Panc1 (cell line): ENCODE data around the gene MRPL14. TPM values are rescaled to one million over a fixed set of nuclear protein-coding genes. Genes with fewer than 3 reads are reported as not detected.

Experiments
- ATAC-seq: fragments of 200-7000 bp; cut with Tn5 transposase; 2 replicates; pipeline ENCODE4 v1.9.1; 2020; ENCODE audit warnings: mild to moderate bottlenecking, moderate library complexity
- BruUV-seq: library from RNA; stranded (reverse); fragments of 400-500 nt; replicated peaks from 2 replicates; lab custom pipeline; 2021; lab: Mats Ljungman, UMichigan
- CTCF ChIA-PET: fragments of 300-600 bp; sonication (Branson Sonifier 250); formaldehyde crosslinking; loops from one replicate; lab custom pipeline; 2022; ENCODE audit warnings: antibody characterized with exemption; lab: Charles Lee
- POLR2A ChIA-PET: fragments of 300-600 bp; sonication (Branson Sonifier 250); formaldehyde crosslinking; loops from one replicate; lab custom pipeline; 2022; ENCODE audit warnings: antibody characterized with exemption; lab: Charles Lee
- DNase-seq: peaks from one replicate; pipeline ENCODE4 v3.0.0-alpha.2; 2010; ENCODE audit warnings: low read depth, low spot score
- H3K27ac ChIP-seq: 2 replicates; pipeline ENCODE4 v1.5.1; 2011; ENCODE audit warnings: mild to moderate bottlenecking, low read length, inconsistent platforms
- H3K27me3 ChIP-seq: fragments of 200-500 bp; sonication (Bioruptor generic); 2 replicates; pipeline ENCODE4 v1.6.0; 2014; ENCODE audit warnings: low read length, inconsistent platforms; ENCODE audit not compliant: control insufficient read depth, insufficient read depth
- H3K36me3 ChIP-seq: fragments of 200-500 bp; sonication (Bioruptor generic); 2 replicates; pipeline ENCODE4 v1.5.1; 2014; ENCODE audit warnings: inconsistent platforms, mild to moderate bottlenecking, low read length, moderate library complexity; ENCODE audit not compliant: control insufficient read depth, insufficient read depth
- H3K4me1 ChIP-seq: 2 replicates; pipeline ENCODE4 v1.5.1; 2011; ENCODE audit warnings: inconsistent platforms, mild to moderate bottlenecking, low read length, moderate library complexity; ENCODE audit not compliant: control insufficient read depth, insufficient read depth
- H3K4me3 ChIP-seq, 2 experiments: 2 replicates each; pipeline ENCODE4 v1.5.1; 2011 to 2012; ENCODE audit warnings: low read depth in 2 of 2, low read length in 2 of 2, mild to moderate bottlenecking in 2 of 2, inconsistent platforms in 1 of 2, moderate library complexity in 1 of 2
- H3K9me3 ChIP-seq: fragments of 200-500 bp; sonication (Bioruptor generic); 2 replicates; pipeline ENCODE4 v1.5.1; 2014; ENCODE audit warnings: low read depth, mild to moderate bottlenecking, inconsistent platforms, low read length, moderate library complexity; ENCODE audit not compliant: control insufficient read depth, insufficient read depth
- POLR2AphosphoS5 ChIP-seq: IDR thresholded peaks from 2 replicates; pipeline ENCODE4 v1.6.1; 2012; ENCODE audit warnings: mild to moderate bottlenecking, low read depth, low read length, moderate library complexity
- SIN3A ChIP-seq: IDR thresholded peaks from 2 replicates; pipeline ENCODE4 v1.6.1; 2012; ENCODE audit warnings: low read depth, mild to moderate bottlenecking, low read length, moderate library complexity, borderline replicate concordance; ENCODE audit not compliant: insufficient read depth
- TCF7L2 ChIP-seq: IDR thresholded peaks from 2 replicates; pipeline ENCODE4 v1.6.1; 2011; ENCODE audit warnings: mild to moderate bottlenecking, low read depth, low read length, inconsistent platforms
- in situ Hi-C: cut with HindIII; loops from 2 replicates; pipeline ENCODE4 v1.10.0; 2016; ENCODE audit warnings: low sequenced_read_pairs, low pct_unique_long_range_greater_than_20kb
- intact Hi-C: fragments of 100-400 bp; cut with micrococcal nuclease; formaldehyde crosslinking; loops from one replicate; pipeline ENCODE4 v1.10.0; 2022; ENCODE audit not compliant: unreplicated experiment
- total RNA-seq: library from RNA; stranded (reverse); gene quantifications from one replicate; pipeline ENCODE4 v1.2.1, GENCODE V29; 2021; ENCODE audit not compliant: unreplicated experiment
- TF ChIP-seq, protein P1 (sequence below): fragments of 450-650 bp; IDR thresholded peaks from 2 replicates; pipeline ENCODE4 v1.5.1; 2017; ENCODE audit warnings: mild to moderate bottlenecking
- TF ChIP-seq, protein P2 (sequence below), 2 experiments: IDR thresholded peaks; 2 replicates each; pipeline ENCODE4 v1.6.1; 2011 to 2012; ENCODE audit warnings: low read depth in 2 of 2, control low read depth in 1 of 2, low read length in 1 of 2, mild to moderate bottlenecking in 1 of 2, moderate library complexity in 1 of 2; ENCODE audit not compliant: insufficient read depth in 1 of 2

Gene MRPL14
- total RNA-seq, 1 experiment from 2014 or later = 82.0 TPM

DNA sequence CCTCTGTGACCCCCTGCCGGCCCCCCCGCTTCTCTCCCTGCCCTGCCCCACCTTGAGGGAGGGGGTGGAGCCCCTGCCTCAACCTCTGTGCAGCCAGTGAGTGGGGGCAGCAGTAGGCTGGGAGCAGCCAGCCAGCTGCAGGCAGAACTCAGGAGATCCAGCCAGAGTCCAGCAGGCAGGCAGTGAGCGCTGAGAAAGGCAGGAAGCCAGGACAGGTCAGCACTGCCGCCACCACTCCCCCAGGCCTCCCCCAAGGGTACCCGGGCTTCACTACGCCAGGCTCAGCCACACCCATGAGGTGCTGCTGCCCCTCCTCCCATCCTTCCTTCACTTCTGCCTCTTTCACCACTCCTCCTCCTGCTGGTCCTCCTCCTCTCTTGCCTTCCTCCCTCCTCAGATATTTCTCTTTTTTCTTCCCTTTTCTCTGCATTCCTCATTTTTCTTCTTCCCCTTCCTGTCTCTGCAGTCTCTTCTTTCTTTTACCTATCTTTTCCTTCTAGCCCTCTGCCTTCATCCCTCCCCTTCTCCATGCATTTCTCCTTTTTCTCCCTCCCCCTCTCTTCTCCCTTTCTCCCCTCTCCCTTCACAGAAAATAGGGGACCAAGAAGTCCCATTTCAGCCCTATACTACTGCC lies 11.6 kb upstream of the MRPL14 start:
- no peaks in the 10 kb centered on the region for H3K27me3 ChIP-seq
- intact Hi-C loops = no loop called here
- ATAC-seq (no peak), DNase-seq (no peak)
- no peaks in the 10 kb centered on the region for H3K4me1 ChIP-seq
- H3K27ac ChIP-seq = no peak overlapping the region
- H3K36me3 ChIP-seq = peaks cover 3% of the 10 kb centered on the region; the same call in 1 of the 2 replicates
- POLR2A ChIA-PET = no interaction called here
- no TSS peak for BruUV-seq
- TF ChIP-seq SIN3A (no peak), TCF7L2 (no peak), POLR2AphosphoS5 (no peak)
- TF ChIP-seq, protein P1, sequence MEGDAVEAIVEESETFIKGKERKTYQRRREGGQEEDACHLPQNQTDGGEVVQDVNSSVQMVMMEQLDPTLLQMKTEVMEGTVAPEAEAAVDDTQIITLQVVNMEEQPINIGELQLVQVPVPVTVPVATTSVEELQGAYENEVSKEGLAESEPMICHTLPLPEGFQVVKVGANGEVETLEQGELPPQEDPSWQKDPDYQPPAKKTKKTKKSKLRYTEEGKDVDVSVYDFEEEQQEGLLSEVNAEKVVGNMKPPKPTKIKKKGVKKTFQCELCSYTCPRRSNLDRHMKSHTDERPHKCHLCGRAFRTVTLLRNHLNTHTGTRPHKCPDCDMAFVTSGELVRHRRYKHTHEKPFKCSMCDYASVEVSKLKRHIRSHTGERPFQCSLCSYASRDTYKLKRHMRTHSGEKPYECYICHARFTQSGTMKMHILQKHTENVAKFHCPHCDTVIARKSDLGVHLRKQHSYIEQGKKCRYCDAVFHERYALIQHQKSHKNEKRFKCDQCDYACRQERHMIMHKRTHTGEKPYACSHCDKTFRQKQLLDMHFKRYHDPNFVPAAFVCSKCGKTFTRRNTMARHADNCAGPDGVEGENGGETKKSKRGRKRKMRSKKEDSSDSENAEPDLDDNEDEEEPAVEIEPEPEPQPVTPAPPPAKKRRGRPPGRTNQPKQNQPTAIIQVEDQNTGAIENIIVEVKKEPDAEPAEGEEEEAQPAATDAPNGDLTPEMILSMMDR = no peak
- TF ChIP-seq, protein P2, sequence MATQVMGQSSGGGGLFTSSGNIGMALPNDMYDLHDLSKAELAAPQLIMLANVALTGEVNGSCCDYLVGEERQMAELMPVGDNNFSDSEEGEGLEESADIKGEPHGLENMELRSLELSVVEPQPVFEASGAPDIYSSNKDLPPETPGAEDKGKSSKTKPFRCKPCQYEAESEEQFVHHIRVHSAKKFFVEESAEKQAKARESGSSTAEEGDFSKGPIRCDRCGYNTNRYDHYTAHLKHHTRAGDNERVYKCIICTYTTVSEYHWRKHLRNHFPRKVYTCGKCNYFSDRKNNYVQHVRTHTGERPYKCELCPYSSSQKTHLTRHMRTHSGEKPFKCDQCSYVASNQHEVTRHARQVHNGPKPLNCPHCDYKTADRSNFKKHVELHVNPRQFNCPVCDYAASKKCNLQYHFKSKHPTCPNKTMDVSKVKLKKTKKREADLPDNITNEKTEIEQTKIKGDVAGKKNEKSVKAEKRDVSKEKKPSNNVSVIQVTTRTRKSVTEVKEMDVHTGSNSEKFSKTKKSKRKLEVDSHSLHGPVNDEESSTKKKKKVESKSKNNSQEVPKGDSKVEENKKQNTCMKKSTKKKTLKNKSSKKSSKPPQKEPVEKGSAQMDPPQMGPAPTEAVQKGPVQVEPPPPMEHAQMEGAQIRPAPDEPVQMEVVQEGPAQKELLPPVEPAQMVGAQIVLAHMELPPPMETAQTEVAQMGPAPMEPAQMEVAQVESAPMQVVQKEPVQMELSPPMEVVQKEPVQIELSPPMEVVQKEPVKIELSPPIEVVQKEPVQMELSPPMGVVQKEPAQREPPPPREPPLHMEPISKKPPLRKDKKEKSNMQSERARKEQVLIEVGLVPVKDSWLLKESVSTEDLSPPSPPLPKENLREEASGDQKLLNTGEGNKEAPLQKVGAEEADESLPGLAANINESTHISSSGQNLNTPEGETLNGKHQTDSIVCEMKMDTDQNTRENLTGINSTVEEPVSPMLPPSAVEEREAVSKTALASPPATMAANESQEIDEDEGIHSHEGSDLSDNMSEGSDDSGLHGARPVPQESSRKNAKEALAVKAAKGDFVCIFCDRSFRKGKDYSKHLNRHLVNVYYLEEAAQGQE (IDR thresholded peaks at IDR 0.05; ENCODE audit: insufficient read depth in 1 of 2, low read depth in 2 of 2, low read length in 1 of 2) = no peak
- no peaks in the 10 kb centered on the region for H3K9me3 ChIP-seq
- CTCF ChIA-PET = no interaction called here
- in situ Hi-C loops = no loop called here
- H3K4me3 ChIP-seq = no peak overlapping the region

DNA sequence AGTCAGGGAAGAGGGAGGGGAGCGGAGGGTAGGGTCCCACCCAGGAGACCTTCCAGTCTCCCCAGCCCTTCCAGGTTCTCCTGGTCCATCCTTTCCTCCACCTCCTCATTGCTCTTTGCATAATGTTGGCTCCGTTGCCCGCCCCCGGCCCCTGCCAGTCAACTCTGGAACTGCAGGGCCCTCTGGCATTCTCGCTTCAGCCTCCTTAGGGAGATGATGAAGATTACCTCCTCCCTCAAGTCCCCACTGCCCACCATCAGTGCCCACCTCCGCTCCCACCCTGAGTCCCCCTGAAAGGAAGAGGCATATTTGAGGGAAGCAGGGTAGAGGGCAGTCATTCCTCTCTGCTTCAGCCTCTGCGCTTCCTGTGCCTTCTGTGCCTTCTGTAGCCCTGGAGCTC lies 8.6 kb upstream of the MRPL14 start:
- CTCF ChIA-PET = no interaction called here
- intact Hi-C loops (no loop called here), in situ Hi-C loops (no loop called here)
- H3K9me3 ChIP-seq = no peaks in the 10 kb centered on the region
- DNase-seq (no peak), ATAC-seq (no peak)
- POLR2A ChIA-PET = no interaction called here
- H3K27me3 ChIP-seq = no peaks in the 10 kb centered on the region
- no TSS peak for BruUV-seq
- no peaks in the 10 kb centered on the region; the same call in 1 of the 2 replicates for H3K36me3 ChIP-seq
- no peak for TF ChIP-seq TCF7L2
- TF ChIP-seq POLR2AphosphoS5 = no peak
- TF ChIP-seq SIN3A = no peak
- TF ChIP-seq, protein P1 = no peak
- TF ChIP-seq, protein P2 (IDR thresholded peaks at IDR 0.05; ENCODE audit: insufficient read depth in 1 of 2, low read depth in 2 of 2, low read length in 1 of 2) = no peak
- 0 out of 2 replicates have a peak, but pooled peaks cover 3% of the 10 kb centered on the region for H3K4me1 ChIP-seq
- H3K27ac ChIP-seq = no peak overlapping the region
- H3K4me3 ChIP-seq = no peak overlapping the region
